ENCODE data around the gene GNG14.

GRCh38 chr19:12727745-12728433 is 40.1 kb downstream of the GNG14 start:
- TF ChIP-seq ARNT (IDR thresholded peaks at IDR 0.05) (no peak), FOXM1 (IDR thresholded peaks at IDR 0.05; ENCODE audit: borderline replicate concordance) (no peak), PKNOX1 (IDR thresholded peaks at IDR 0.05) (no peak), SUZ12 (IDR thresholded peaks at IDR 0.05) (no peak), ZNF384 (IDR thresholded peaks at IDR 0.05) (no peak), ELF4 (IDR thresholded peaks at IDR 0.05) (no peak), BHLHE40 (IDR thresholded peaks at IDR 0.05; ENCODE audit: borderline replicate concordance) (no peak), HDGF (IDR thresholded peaks at IDR 0.05; ENCODE audit: borderline replicate concordance) (no peak), FOXA1 (IDR thresholded peaks at IDR 0.05) (no peak), LEF1 (IDR thresholded peaks at IDR 0.05; ENCODE audit: borderline replicate concordance) (no peak), TARDBP (IDR thresholded peaks at IDR 0.05) (no peak), NFRKB (IDR thresholded peaks at IDR 0.05) (no peak), SP1 (IDR thresholded peaks at IDR 0.05) (no peak)

Data from HEK293T (cell line).